ENCODE results near the gene IMPA2.

GRCh38 chr18:12056034-12056883 is 75.0 kb downstream of the IMPA2 start:
- TF ChIP-seq CTCF (IDR thresholded peaks at IDR 0.05) (no peak), EZH2phosphoT487 (IDR thresholded peaks at IDR 0.05) (no peak), EZH2 (IDR thresholded peaks at IDR 0.05) (no peak)

All from neural progenitor cell (in vitro differentiated cells).